Osteocyte (in vitro differentiated cells): ENCODE data around the gene TINAG. TPM values are rescaled to one million over a fixed set of nuclear protein-coding genes. Genes with fewer than 3 reads are reported as not detected.

ENCODE experiments used
- DNase-seq: peaks from one replicate; pipeline ENCODE4 v3.0.0; 2021; ENCODE audit warnings: mixed read lengths; ENCODE audit not compliant: unreplicated experiment; ENCODE audit errors: extremely low spot score
- H3K27ac Mint-ChIP-seq: one replicate; pipeline ENCODE4 v1.8.0; 2021; ENCODE audit warnings: mild to moderate bottlenecking, mixed read lengths; ENCODE audit not compliant: unreplicated experiment
- H3K27me3 Mint-ChIP-seq: one replicate; pipeline ENCODE4 v1.8.0; 2021; ENCODE audit warnings: mixed read lengths; ENCODE audit not compliant: unreplicated experiment
- H3K36me3 Mint-ChIP-seq: one replicate; pipeline ENCODE4 v1.8.0; 2021; ENCODE audit warnings: mixed read lengths; ENCODE audit not compliant: unreplicated experiment
- H3K4me1 Mint-ChIP-seq: one replicate; pipeline ENCODE4 v1.8.0; 2021; ENCODE audit warnings: mixed read lengths; ENCODE audit not compliant: unreplicated experiment
- H3K4me3 Mint-ChIP-seq: one replicate; pipeline ENCODE4 v1.8.0; 2021; ENCODE audit warnings: mild to moderate bottlenecking, moderate library complexity, mixed read lengths; ENCODE audit not compliant: unreplicated experiment
- H3K9me3 Mint-ChIP-seq: one replicate; pipeline ENCODE4 v1.8.0; 2021; ENCODE audit warnings: mixed read lengths; ENCODE audit not compliant: unreplicated experiment
- CTCF ChIP-seq: fragments of 200-600 bp; sonication (generic); IDR thresholded peaks from 2 replicates; pipeline ENCODE4 v1.5.0; 2021; ENCODE audit warnings: antibody characterized with exemption, mild to moderate bottlenecking, moderate library complexity
- total RNA-seq: library from RNA; stranded (reverse); gene quantifications from 2 replicates; pipeline ENCODE4 v1.2.1, GENCODE V29; 2021

TINAG gene
- total RNA-seq, 1 donor from 2014 or later = not detected

- H3K27me3 Mint-ChIP-seq = no peaks in the 10 kb centered on the region
- DNase-seq = no peak
- no peak overlapping the region for H3K4me3 Mint-ChIP-seq
- H3K27ac Mint-ChIP-seq = no peak overlapping the region
- H3K9me3 Mint-ChIP-seq = no peaks in the 10 kb centered on the region
- no peak for TF ChIP-seq CTCF
- H3K4me1 Mint-ChIP-seq = peaks cover 42% of the 10 kb centered on the region
- H3K36me3 Mint-ChIP-seq = no peaks in the 10 kb centered on the region
These were observed 123.2 kb downstream of the TINAG start for GRCh38 chr6:54431466-54431865.

Other genes starting within 250 kb of the TINAG start
- gene MLIP, start 197.0 kb upstream of the TINAG start, total RNA-seq = 0.65 TPM in 1 of 2 replicates, not detected in the other